Measurements from ENCODE around the gene UPF2. TPM values are rescaled to one million over a fixed set of nuclear protein-coding genes. Genes with fewer than 3 reads are reported as not detected.

The UPF2 gene
- total RNA-seq, 1 donor from 2014 or later: 11.3 TPM

- TF ChIP-seq CTCF (conservative IDR thresholded peaks at IDR 0.05; ENCODE audit: low read depth, low read length): no peak
- no peak overlapping the region for H3K4me3 ChIP-seq (ENCODE audit: low read depth, low read length)
- DNase-seq (ENCODE audit: low read depth): no peak
Observed at GRCh38 chr10:11936389-11937152, 106.0 kb downstream of the UPF2 start.

DNA sequence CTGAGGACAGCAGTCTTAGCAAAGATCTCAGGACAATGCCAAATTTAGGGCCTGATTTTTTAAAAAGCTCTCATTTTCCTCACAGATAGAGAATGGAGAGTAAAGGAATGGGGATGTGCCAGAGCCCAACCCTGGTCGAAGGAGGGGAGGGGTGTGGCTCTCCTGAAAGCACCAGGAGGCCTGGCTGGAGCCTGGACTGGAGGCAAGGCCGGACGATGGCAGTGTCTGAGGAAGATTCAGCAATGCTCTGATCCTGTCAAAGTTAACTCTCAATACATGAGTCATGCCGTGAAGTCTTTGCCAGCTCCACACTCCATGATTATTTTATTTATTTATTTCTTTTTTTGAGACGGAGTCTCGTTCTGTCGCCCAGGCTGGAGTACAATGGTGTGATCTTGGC, 108.3 kb downstream of the UPF2 start:
- no peak overlapping the region for H3K4me3 ChIP-seq (ENCODE audit: low read depth, low read length)
- no peak for DNase-seq (ENCODE audit: low read depth)
- TF ChIP-seq CTCF (conservative IDR thresholded peaks at IDR 0.05; ENCODE audit: low read depth, low read length): no peak

- H3K4me3 ChIP-seq (ENCODE audit: low read depth, low read length): no peak overlapping the region
- DNase-seq (ENCODE audit: low read depth): no peak
- TF ChIP-seq CTCF (conservative IDR thresholded peaks at IDR 0.05; ENCODE audit: low read depth, low read length): no peak
Observed at GRCh38 chr10:11933577-11934223, 108.9 kb downstream of the UPF2 start.

DNA sequence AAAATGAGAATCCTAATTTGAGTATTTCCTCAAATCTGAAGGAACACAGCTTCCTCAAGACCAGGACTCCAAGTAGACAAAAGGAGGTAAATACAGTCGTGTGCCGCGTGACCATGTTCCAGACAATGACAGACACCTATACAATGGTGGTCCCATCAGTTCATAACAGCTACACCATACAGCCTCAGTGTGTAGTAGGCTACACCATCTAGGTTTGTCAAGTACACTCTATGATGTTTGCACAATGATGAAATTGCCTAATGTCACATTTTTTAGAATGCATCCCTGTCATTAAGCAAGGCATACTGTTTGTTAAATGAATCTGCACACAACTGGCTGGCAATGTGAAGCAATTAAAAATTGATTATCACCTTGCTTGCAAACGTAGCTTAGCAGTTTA, 111.6 kb downstream of the UPF2 start:
- H3K4me3 ChIP-seq (ENCODE audit: low read depth, low read length): no peak overlapping the region
- no peak for TF ChIP-seq CTCF (conservative IDR thresholded peaks at IDR 0.05; ENCODE audit: low read depth, low read length)
- DNase-seq (ENCODE audit: low read depth): no peak

- no peak overlapping the region for H3K4me3 ChIP-seq (ENCODE audit: low read depth, low read length)
- no peak for DNase-seq (ENCODE audit: low read depth)
- TF ChIP-seq CTCF (conservative IDR thresholded peaks at IDR 0.05; ENCODE audit: low read depth, low read length): no peak
Observed at GRCh38 chr10:11930312-11930978, 112.2 kb downstream of the UPF2 start.

DNA sequence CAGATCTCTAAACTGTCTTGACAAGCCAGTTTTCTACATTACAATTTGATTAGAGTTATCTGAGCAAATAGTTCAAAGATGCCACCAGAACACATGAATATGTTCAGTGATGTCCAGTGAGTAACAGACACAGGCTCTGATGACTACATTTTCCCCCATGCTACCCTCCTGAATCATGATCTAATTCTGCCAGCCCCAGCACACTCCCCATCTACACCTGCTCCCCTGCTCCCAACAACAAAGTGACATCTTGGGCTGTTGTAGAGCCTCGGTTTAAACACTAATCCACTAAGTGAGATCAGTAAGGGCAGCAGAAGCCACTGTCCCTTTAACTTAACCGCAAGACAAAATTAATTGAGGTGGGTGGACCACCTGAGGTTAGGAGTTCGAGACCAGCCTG, 114.9 kb downstream of the UPF2 start:
- no peak for DNase-seq (ENCODE audit: low read depth)
- no peak overlapping the region for H3K4me3 ChIP-seq (ENCODE audit: low read depth, low read length)
- TF ChIP-seq CTCF (conservative IDR thresholded peaks at IDR 0.05; ENCODE audit: low read depth, low read length): no peak

All from epithelial cell of proximal tubule (primary cell).